K562 (cell line): Measurements from ENCODE around the gene TBRG1. TPM values are rescaled to one million over a fixed set of nuclear protein-coding genes. Genes with fewer than 3 reads are reported as not detected.

ENCODE experiments used
- ATAC-seq: fragments of 200-7000 bp; cut with Tn5 transposase; 3 replicates; pipeline ENCODE4 v1.9.1; 2020; ENCODE audit warnings: moderate library complexity
- BruUV-seq: library from RNA; stranded (reverse); fragments of 400-500 nt; replicated peaks from 2 replicates; lab custom pipeline; 2021; lab: Mats Ljungman, UMichigan
- CTCF ChIA-PET: fragments of 300-600 bp; formaldehyde crosslinking; extraction: SDS; loops from one replicate; lab custom pipeline; 2021; ENCODE audit warnings: low intra/inter-chr PET ratio; lab: Yijun Ruan, JAX
- POLR2A ChIA-PET: fragments of 300-600, 350-650 bp; sonication (Branson Sonifier 250); formaldehyde crosslinking; extraction: SDS; loops from one replicate; lab custom pipeline; 2021; ENCODE audit warnings: antibody characterized with exemption, inconsistent platforms; lab: Yijun Ruan, JAX
- DNase-seq, 4 experiments: peaks; one replicate each; pipeline versions ENCODE4 v3.0.0 to v3.0.0-alpha.2; 2011 to 2018; ENCODE audit warnings: low spot score in 3 of 4, mixed read lengths in 3 of 4; ENCODE audit errors: extremely low read depth in 1 of 4
- FAIRE-seq: peaks from 2 replicates; lab custom pipeline; 2011; peaks lifted over from hg19 to GRCh38; lab: Jason Lieb, UNC
- H2AFZ ChIP-seq: 2 replicates; pipeline ENCODE4 v1.6.0; 2011; ENCODE audit warnings: low read depth, low read length, control low read depth, inconsistent platforms
- H3K27ac ChIP-seq: fragments of 200-600 bp; 3 replicates; pipeline ENCODE4 v1.8.0; 2011; ENCODE audit warnings: low read depth, mild to moderate bottlenecking, control low read depth, inconsistent platforms, low read length, moderate library complexity, mixed read lengths; ENCODE audit errors: extremely low read depth
- H3K27me3 ChIP-seq, 2 experiments: fragments of 300-600 bp in 1 of 2; 2 replicates in 1 of 2; 3 replicates in 1 of 2; pipeline versions ENCODE4 v1.6.0 to v1.8.0; 2011; ENCODE audit warnings: inconsistent platforms in 2 of 2, low read length in 2 of 2, mild to moderate bottlenecking in 1 of 2, mixed read lengths in 1 of 2, moderate library complexity in 1 of 2; ENCODE audit not compliant: control insufficient read depth in 2 of 2, insufficient read depth in 2 of 2
- H3K36me3 ChIP-seq: fragments of 300-600 bp; 3 replicates; pipeline ENCODE4 v1.8.0; 2011; ENCODE audit warnings: mild to moderate bottlenecking, low read length, inconsistent platforms; ENCODE audit not compliant: control insufficient read depth, insufficient read depth
- H3K4me1 ChIP-seq, 2 experiments: fragments of 200-600 bp in 1 of 2; replicated peaks in 1 of 2; 2 replicates in 1 of 2; 3 replicates in 1 of 2; pipeline versions ENCODE4 v1.5.1 to v1.8.0; 2011; ENCODE audit warnings: inconsistent platforms in 2 of 2, low read length in 2 of 2, mild to moderate bottlenecking in 1 of 2, mixed read lengths in 1 of 2, moderate library complexity in 1 of 2; ENCODE audit not compliant: control insufficient read depth in 2 of 2, insufficient read depth in 2 of 2
- H3K4me2 ChIP-seq: 2 replicates; pipeline ENCODE4 v1.6.1; 2011; ENCODE audit warnings: low read length, control low read depth, inconsistent platforms, mixed read lengths; ENCODE audit not compliant: insufficient read depth
- H3K4me3 ChIP-seq: fragments of 200-600 bp; sonication (generic), shearing (Covaris generic); 2 replicates; pipeline ENCODE4 v1.5.1; 2016; ENCODE audit warnings: control low read depth, inconsistent platforms
- H3K79me2 ChIP-seq: fragments of 200-600 bp; 3 replicates; pipeline ENCODE4 v1.8.0; 2011; ENCODE audit warnings: low read length, inconsistent platforms; ENCODE audit not compliant: control insufficient read depth, insufficient read depth
- H3K9ac ChIP-seq, 2 experiments: 2 replicates each; pipeline versions ENCODE4 v1.6.0 to v1.6.1; 2011; ENCODE audit warnings: low read depth in 2 of 2, low read length in 2 of 2, control low read depth in 1 of 2, inconsistent platforms in 1 of 2, mild to moderate bottlenecking in 1 of 2, mixed read lengths in 1 of 2; ENCODE audit not compliant: insufficient read depth in 1 of 2
- H3K9me1 ChIP-seq: one replicate; pipeline ENCODE4 v1.6.0; 2011; ENCODE audit warnings: inconsistent platforms, mild to moderate bottlenecking, low read length, moderate library complexity; ENCODE audit not compliant: control insufficient read depth, insufficient read depth
- H3K9me3 ChIP-seq: replicated peaks from 2 replicates; pipeline ENCODE4 v1.5.1; 2011; ENCODE audit warnings: low read depth, low read length, inconsistent platforms; ENCODE audit not compliant: control insufficient read depth, insufficient read depth
- H4K20me1 ChIP-seq: replicated peaks from 2 replicates; pipeline ENCODE4 v1.6.1; 2011; ENCODE audit warnings: low read length, inconsistent platforms, mixed read lengths; ENCODE audit not compliant: control insufficient read depth, insufficient read depth
- E2F5 ChIP-seq: sonication (generic); formaldehyde crosslinking; IDR thresholded peaks from 2 replicates; pipeline ENCODE4 v1.8.0; 2022; ENCODE audit warnings: mild to moderate bottlenecking, missing genetic modification reagents
- ETV6 ChIP-seq, 3 experiments: fragments of 150-350 bp in 1 of 3; sonication (generic) in 1 of 3; formaldehyde crosslinking in 1 of 3; IDR thresholded peaks; 2 replicates each; pipeline versions ENCODE4 v1.6.1 to v1.8.0; 2014 to 2022; ENCODE audit warnings: borderline replicate concordance in 2 of 3, low read depth in 2 of 3, antibody characterized with exemption in 1 of 3, low read length in 1 of 3, mild to moderate bottlenecking in 1 of 3, missing genetic modification reagents in 1 of 3
- HEY1 ChIP-seq: fragments of 250-450 bp; sonication (Bioruptor Pico); IDR thresholded peaks from 2 replicates; pipeline ENCODE4 v1.5.0; 2020; ENCODE audit warnings: mild to moderate bottlenecking, moderate library complexity, borderline replicate concordance
- KLF6 ChIP-seq: fragments of 250-450 bp; sonication (Bioruptor Pico); IDR thresholded peaks from 2 replicates; pipeline ENCODE4 v1.4.0; 2020; ENCODE audit warnings: mild to moderate bottlenecking, moderate library complexity, borderline replicate concordance
- NFE2L1 ChIP-seq: fragments of 450-650 bp; IDR thresholded peaks from 2 replicates; pipeline ENCODE4 v1.6.1; 2016; ENCODE audit warnings: missing genetic modification characterization, low read depth, mild to moderate bottlenecking, missing compliant biosample characterization, moderate library complexity, borderline replicate concordance
- NONO ChIP-seq, 2 experiments: fragments of 200-400 bp in 1 of 2; fragments of 450-650 bp in 1 of 2; formaldehyde crosslinking in 1 of 2; IDR thresholded peaks; 2 replicates each; pipeline ENCODE4 v1.6.1; 2017; ENCODE audit warnings: low read depth in 2 of 2, mild to moderate bottlenecking in 2 of 2, moderate library complexity in 2 of 2, low read length in 1 of 2
- PATZ1 ChIP-seq: fragments of 250-450 bp; sonication (Bioruptor Pico); IDR thresholded peaks from 2 replicates; pipeline ENCODE4 v1.5.0; 2020; ENCODE audit warnings: mild to moderate bottlenecking, borderline replicate concordance
- POLR2B ChIP-seq: fragments of 450-650 bp; IDR thresholded peaks from 2 replicates; pipeline ENCODE4 v1.6.1; 2018; ENCODE audit warnings: low read depth; ENCODE audit not compliant: partially characterized antibody
- SIRT6 ChIP-seq: IDR thresholded peaks from one replicate; pipeline ENCODE4 v1.6.1; 2012; ENCODE audit warnings: low read depth, mild to moderate bottlenecking, control low read depth, inconsistent platforms, low read length, moderate library complexity
- WHSC1 ChIP-seq: IDR thresholded peaks from one replicate; pipeline ENCODE4 v1.6.1; 2012; ENCODE audit warnings: low read length, control low read depth, inconsistent platforms
- ZC3H11A ChIP-seq: IDR thresholded peaks from 2 replicates; pipeline ENCODE4 v1.6.1; 2012; ENCODE audit warnings: low read depth, low read length, improper control_type of control experiment
- ZNF639 ChIP-seq, 2 experiments: fragments of 200-800 bp in 1 of 2; sonication (Bioruptor generic) in 1 of 2; sonication (generic) in 1 of 2; formaldehyde crosslinking in 1 of 2; IDR thresholded peaks in 1 of 2; conservative IDR thresholded peaks in 1 of 2; 2 replicates each; pipeline versions ENCODE4 v1.5.0 to v1.6.1; 2016 to 2020; ENCODE audit warnings: missing compliant biosample characterization in 1 of 2, missing genetic modification characterization in 1 of 2, missing genetic modification reagents in 1 of 2
- WGBS: fragments of 100-300 bp; shearing (Covaris generic); methylation state at CpG from one replicate; pipeline ENCODE4 v1.1.6; 2016; ENCODE audit warnings: low coverage, mixed read lengths; ENCODE audit not compliant: insufficient coverage; ENCODE audit errors: missing lambda C conversion rate; 5-methylcytosine and 5-hydroxymethylcytosine counted together
- in situ Hi-C: fragments of 300-500 bp; cut with MboI; formaldehyde crosslinking; loops from 4 replicates; pipeline ENCODE4 v1.15.0; 2018; ENCODE audit warnings: inconsistent platforms, mixed read lengths
- intact Hi-C: fragments of 100-400 bp; cut with micrococcal nuclease; formaldehyde crosslinking; loops from 2 replicates; pipeline ENCODE4 v1.14.2; 2022
- polyA plus RNA-seq, 8 experiments: library from polyadenylated mRNA; depleted of rRNA in 4 of 8; stranded (reverse) in 5 of 8; unstranded in 3 of 8; fragments of >200 nt; fragmentation: Nextera tagmentation in 2 of 8; fragmentation: Illumina TruSeq in 1 of 8; extraction: Ambion mirVana in 2 of 8; extraction: Trizol in 1 of 8; gene quantifications; 2 replicates each; pipeline versions ENCODE4 v1.2.1 to v1.2.3, GENCODE V29; 2011 to 2014; ENCODE audit warnings: inconsistent platforms in 1 of 8, missing spikeins in 1 of 8
- total RNA-seq, 7 experiments: library from RNA; depleted of rRNA in 6 of 7; stranded (reverse); fragments of >200 nt in 6 of 7; fragmentation: Illumina TruSeq in 2 of 7; extraction: Trizol in 2 of 7; gene quantifications; 2 replicates each; pipeline versions ENCODE4 v1.2.1 to v1.2.3, GENCODE V29; 2011 to 2021; ENCODE audit warnings: low replicate concordance in 1 of 7

TBRG1 gene
- total and polyA plus RNA-seq, 9 of the 15 experiments (the other 6 are each of a cell fraction or from before 2014, with no cell fraction given), result 8.7 to 30.0 (median 20.2) TPM

- BruUV-seq, result no TSS peak
- DNase-seq (no peak), ATAC-seq (no peak), FAIRE-seq (no peak)
- Histone ChIP-seq H4K20me1 (no peaks in the 10 kb centered on the region), H3K4me1 (no peaks in the 10 kb centered on the region; a peak in 2 of 5 replicates), H3K9ac (no peak overlapping the region), H3K27ac (no peak overlapping the region), H3K79me2 (no peaks in the 10 kb centered on the region), H3K4me2 (no peak overlapping the region)
- CTCF ChIA-PET, result no interaction called here
- in situ Hi-C loops, result no loop called here
- TF ChIP-seq E2F5 (CRISPR knock-in tag), result no peak
- TF ChIP-seq SIRT6, result no peak
- TF ChIP-seq POLR2B, result no peak
- TF ChIP-seq HEY1 (CRISPR knock-in tag), result no peak
- no peak for TF ChIP-seq NONO (IDR thresholded peaks at IDR 0.05; ENCODE audit: low read depth in 2 of 2, low read length in 1 of 2)
- no peak for TF ChIP-seq KLF6 (CRISPR knock-in tag)
- TF ChIP-seq WHSC1, result no peak
- TF ChIP-seq PATZ1, result no peak
- no peak for TF ChIP-seq ZNF639 (CRISPR knock-in tag; conservative IDR thresholded peaks at IDR 0.05 in 1 of 2, IDR thresholded peaks at IDR 0.05 in 1 of 2)
- no peak for TF ChIP-seq ETV6 (IDR thresholded peaks at IDR 0.05; ENCODE audit: borderline replicate concordance in 1 of 2, low read depth in 2 of 2, low read length in 1 of 2)
- no peak for TF ChIP-seq ETV6 (CRISPR knock-in tag; IDR thresholded peaks at IDR 0.05; ENCODE audit: borderline replicate concordance)
- no peak for TF ChIP-seq ZC3H11A
- no peak for TF ChIP-seq NFE2L1 (tag)
- TF ChIP-seq, all 486 proteins: peak for 0
- Histone ChIP-seq H3K9me3 (no peaks in the 10 kb centered on the region), H2AFZ (no peak overlapping the region), H3K9me1 (no peaks in the 10 kb centered on the region), H3K27me3 (peaks cover 3 to 11% of the 10 kb centered on the region in 2 experiments; a peak in 2 of 5 replicates), H3K36me3 (no peaks in the 10 kb centered on the region), H3K4me3 (no peak overlapping the region)
- 18% methylated on average over 2 of the region's 2 CpGs for WGBS
- intact Hi-C loops, result no loop called here
- POLR2A ChIA-PET, result interaction anchor here (0.6 to 0.7 kb wide), 2 partner anchors 57 to 1363 kb away, joined by 3 to 4 read pairs; no protein-coding TSS in a partner anchor
These were observed 12.4 kb upstream of the TBRG1 start for GRCh38 chr11:124610295-124610694.
